GM06990 (cell line): ENCODE results near the gene CTSL.

Experiments used
- DNase-seq: peaks from one replicate; pipeline ENCODE4 v3.0.0-alpha.2; 2011; ENCODE audit not compliant: insufficient read length; ENCODE audit errors: extremely low read depth
- H3K27me3 ChIP-seq: replicated peaks from 2 replicates; pipeline ENCODE4 v1.6.0; 2011; ENCODE audit warnings: low read length; ENCODE audit not compliant: control insufficient read depth, insufficient read depth
- H3K36me3 ChIP-seq: 2 replicates; pipeline ENCODE4 v1.5.1; 2011; ENCODE audit warnings: low read length; ENCODE audit not compliant: control insufficient read depth, insufficient read depth
- H3K4me3 ChIP-seq: replicated peaks from 2 replicates; pipeline ENCODE4 v1.5.1; 2011; ENCODE audit warnings: low read depth, mild to moderate bottlenecking, control low read depth, low read length
- CTCF ChIP-seq: IDR thresholded peaks from 2 replicates; pipeline ENCODE4 v1.5.1; 2011; ENCODE audit warnings: low read length, control low read depth, mild to moderate bottlenecking, inconsistent platforms; ENCODE audit not compliant: insufficient read depth, poor library complexity, severe bottlenecking

The CTSL gene

GRCh38 chr9:87685441-87685840 lies 40.5 kb upstream of the CTSL start:
- DNase-seq: no peak
- TF ChIP-seq CTCF: no peak
- Histone ChIP-seq H3K27me3 (no peaks in the 10 kb centered on the region), H3K4me3 (no peak overlapping the region), H3K36me3 (peaks cover 16% of the 10 kb centered on the region)

- H3K4me3 ChIP-seq: no peak overlapping the region
- no peak for TF ChIP-seq CTCF
- no peaks in the 10 kb centered on the region for H3K27me3 ChIP-seq
- peaks cover 14% of the 10 kb centered on the region for H3K36me3 ChIP-seq
- no peak for DNase-seq
These were observed 39.9 kb upstream of the CTSL start for GRCh38 chr9:87685871-87686519.

- TF ChIP-seq CTCF: no peak
These were observed 39.3 kb upstream of the CTSL start for GRCh38 chr9:87686520-87687090.

GRCh38 chr9:87687207-87687606 lies 38.7 kb upstream of the CTSL start:
- no peak for TF ChIP-seq CTCF
- no peak overlapping the region for H3K4me3 ChIP-seq
- H3K36me3 ChIP-seq: peaks cover 5% of the 10 kb centered on the region
- DNase-seq: no peak
- H3K27me3 ChIP-seq: no peaks in the 10 kb centered on the region

More at GRCh38 chr9:87686520-87687090, 39.3 kb upstream of the CTSL start:
- Histone ChIP-seq H3K27me3 (no peaks in the 10 kb centered on the region), H3K36me3 (peaks cover 10% of the 10 kb centered on the region), H3K4me3 (no peak overlapping the region)
- no peak for DNase-seq

GRCh38 chr9:87694236-87694755 lies 31.6 kb upstream of the CTSL start:
- H3K27me3 ChIP-seq: no peaks in the 10 kb centered on the region
- no peak for DNase-seq
- TF ChIP-seq CTCF: no peak
- H3K4me3 ChIP-seq: no peak overlapping the region
- H3K36me3 ChIP-seq: peaks cover 29% of the 10 kb centered on the region
